Stimulated activated CD4-positive, alpha-beta T cell treated with anti-CD3 and anti-CD28 coated beads, Interleukin-12 subunit alpha, Interleukin-12 subunit beta, amount 100 ng/mL, for 24 hours (primary cell): Measurements from ENCODE around the gene CNTN4.
"Not testable (repeated sequence)": the region's sequence is repeated elsewhere in the genome, so short reads cannot be mapped to it uniquely, and the experiment has no call there.

Experiments used
- DNase-seq, 2 experiments: peaks; one replicate each; pipeline ENCODE4 v3.0.0-alpha.2; 2020; ENCODE audit warnings: low read depth in 2 of 2

Gene CNTN4

GRCh38 chr3:2968475-2968874 lies 869.8 kb downstream of the CNTN4 start:
- no peak for DNase-seq

GRCh38 chr3:2976212-2976611 lies 877.5 kb downstream of the CNTN4 start:
- no peak for DNase-seq

GRCh38 chr3:2976796-2977195 lies 878.1 kb downstream of the CNTN4 start:
- no peak for DNase-seq

- no peak for DNase-seq
Observed at GRCh38 chr3:2978977-2979732, 880.5 kb downstream of the CNTN4 start.

- DNase-seq, result no peak
Observed at GRCh38 chr3:2984005-2984830, 885.6 kb downstream of the CNTN4 start.

- DNase-seq, result no peak
Observed at GRCh38 chr3:2984831-2985220, 886.2 kb downstream of the CNTN4 start.

GRCh38 chr3:2985479-2985878 lies 886.8 kb downstream of the CNTN4 start:
- no peak for DNase-seq

- DNase-seq, result no peak
Observed at GRCh38 chr3:2992534-2992933, 893.9 kb downstream of the CNTN4 start.

GRCh38 chr3:2993130-2993529 lies 894.5 kb downstream of the CNTN4 start:
- not testable (repeated sequence) for DNase-seq

- no peak for DNase-seq
Observed at GRCh38 chr3:2993736-2994135, 895.1 kb downstream of the CNTN4 start.

- no peak for DNase-seq
Observed at GRCh38 chr3:2995195-2995594, 896.5 kb downstream of the CNTN4 start.

GRCh38 chr3:3005146-3005744 lies 906.6 kb downstream of the CNTN4 start:
- no peak for DNase-seq

GRCh38 chr3:3013317-3014052 lies 914.8 kb downstream of the CNTN4 start:
- no peak for DNase-seq

- no peak for DNase-seq
Observed at GRCh38 chr3:3015185-3016089, 916.8 kb downstream of the CNTN4 start.

GRCh38 chr3:3016226-3016625 lies 917.6 kb downstream of the CNTN4 start:
- DNase-seq, result no peak

GRCh38 chr3:3020209-3020608 lies 921.5 kb downstream of the CNTN4 start:
- no peak for DNase-seq

- DNase-seq, result no peak
Observed at GRCh38 chr3:3023111-3023745, 924.6 kb downstream of the CNTN4 start.

GRCh38 chr3:3027976-3028567 lies 929.4 kb downstream of the CNTN4 start:
- no peak for DNase-seq

- no peak for DNase-seq
Observed at GRCh38 chr3:3031326-3031725, 932.7 kb downstream of the CNTN4 start.

- no peak for DNase-seq
Observed at GRCh38 chr3:3037156-3037555, 938.5 kb downstream of the CNTN4 start.
